Thyroid gland (tissue), 4 donors: ENCODE data around the gene KIFC3. TPM values are rescaled to one million over a fixed set of nuclear protein-coding genes. Genes with fewer than 3 reads are reported as not detected.

Experiments used
- DNase-seq, 2 donors: peaks; one replicate each; pipeline ENCODE4 v3.0.0-alpha.2; 2019
- H3K27ac ChIP-seq, 3 donors: fragments of 200-600 bp; sonication (generic); 1 replicate in 2 of 3; 2 replicates in 1 of 3; pipeline ENCODE4 v1.5.1; 2016 to 2019; ENCODE audit warnings: mild to moderate bottlenecking in 1 of 3, moderate library complexity in 1 of 3
- H3K27me3 ChIP-seq: fragments of 200-600 bp; sonication (generic); one replicate; pipeline ENCODE4 v1.5.1; 2019
- H3K36me3 ChIP-seq, 2 donors: fragments of 200-600 bp; sonication (generic); one replicate each; pipeline ENCODE4 v1.5.1; 2016 to 2019
- H3K4me1 ChIP-seq, 2 donors: fragments of 200-600 bp; sonication (generic); one replicate each; pipeline ENCODE4 v1.5.1; 2017 to 2019
- H3K4me3 ChIP-seq, 3 donors: fragments of 200-600 bp; sonication (generic); replicated peaks in 1 of 3; 1 replicate in 2 of 3; 2 replicates in 1 of 3; pipeline ENCODE4 v1.5.1; 2016; ENCODE audit warnings: mild to moderate bottlenecking in 1 of 3
- H3K9me3 ChIP-seq: fragments of 200-600 bp; sonication (generic); one replicate; pipeline ENCODE4 v1.5.1; 2017
- POLR2A ChIP-seq, 2 donors: fragments of 450-650 bp; IDR thresholded peaks; one replicate each; pipeline ENCODE4 v1.6.1; 2017; ENCODE audit warnings: antibody characterized with exemption in 2 of 2, mild to moderate bottlenecking in 2 of 2, moderate library complexity in 1 of 2
- WGBS, 2 donors: methylation state at CpG; one replicate each; pipeline ENCODE4 v1.1.5; 2017; 5-methylcytosine and 5-hydroxymethylcytosine counted together
- intact Hi-C: fragments of 100-400 bp; cut with DNase I; formaldehyde crosslinking; loops from one replicate; pipeline ENCODE4 v1.15.1; 2023
- total RNA-seq, 4 donors: library from RNA; depleted of rRNA; stranded (reverse); fragments of >200 nt; gene quantifications; one replicate each; pipeline ENCODE4 v1.2.3, GENCODE V29; 2016
- TF ChIP-seq, protein P1 (sequence below), 6 experiments: fragments of 200-600 bp in 3 of 6; fragments of 450-650 bp in 3 of 6; sonication (generic) in 3 of 6; IDR thresholded peaks; one replicate each; pipeline ENCODE4 v1.5.1; 2016 to 2019; ENCODE audit warnings: antibody characterized with exemption in 6 of 6, mild to moderate bottlenecking in 2 of 6, inconsistent platforms in 1 of 6, moderate library complexity in 1 of 6

The KIFC3 gene
- total RNA-seq, 4 donors from 2014 or later = 88.8 to 153 (median 132) TPM

- Histone ChIP-seq H3K4me3 (no peak overlapping the region), H3K27ac (no peak overlapping the region), H3K9me3 (no peaks in the 10 kb centered on the region), H3K27me3 (no peaks in the 10 kb centered on the region), H3K36me3 (peaks cover 0 to 3% of the 10 kb centered on the region in 2 donors), H3K4me1 (no peaks in the 10 kb centered on the region)
- intact Hi-C loops = no loop called here
- 93 to 96% methylated on average over 5 to 6 of the region's 7 CpGs for WGBS, 2 donors
- TF ChIP-seq, protein P1, sequence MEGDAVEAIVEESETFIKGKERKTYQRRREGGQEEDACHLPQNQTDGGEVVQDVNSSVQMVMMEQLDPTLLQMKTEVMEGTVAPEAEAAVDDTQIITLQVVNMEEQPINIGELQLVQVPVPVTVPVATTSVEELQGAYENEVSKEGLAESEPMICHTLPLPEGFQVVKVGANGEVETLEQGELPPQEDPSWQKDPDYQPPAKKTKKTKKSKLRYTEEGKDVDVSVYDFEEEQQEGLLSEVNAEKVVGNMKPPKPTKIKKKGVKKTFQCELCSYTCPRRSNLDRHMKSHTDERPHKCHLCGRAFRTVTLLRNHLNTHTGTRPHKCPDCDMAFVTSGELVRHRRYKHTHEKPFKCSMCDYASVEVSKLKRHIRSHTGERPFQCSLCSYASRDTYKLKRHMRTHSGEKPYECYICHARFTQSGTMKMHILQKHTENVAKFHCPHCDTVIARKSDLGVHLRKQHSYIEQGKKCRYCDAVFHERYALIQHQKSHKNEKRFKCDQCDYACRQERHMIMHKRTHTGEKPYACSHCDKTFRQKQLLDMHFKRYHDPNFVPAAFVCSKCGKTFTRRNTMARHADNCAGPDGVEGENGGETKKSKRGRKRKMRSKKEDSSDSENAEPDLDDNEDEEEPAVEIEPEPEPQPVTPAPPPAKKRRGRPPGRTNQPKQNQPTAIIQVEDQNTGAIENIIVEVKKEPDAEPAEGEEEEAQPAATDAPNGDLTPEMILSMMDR (IDR thresholded peaks at IDR 0.05) = no peak
- TF ChIP-seq POLR2A (IDR thresholded peaks at IDR 0.05) = no peak
- DNase-seq = no peak
These were observed 57.7 kb downstream of the KIFC3 start for GRCh38 chr16:57744642-57744903.

DNA sequence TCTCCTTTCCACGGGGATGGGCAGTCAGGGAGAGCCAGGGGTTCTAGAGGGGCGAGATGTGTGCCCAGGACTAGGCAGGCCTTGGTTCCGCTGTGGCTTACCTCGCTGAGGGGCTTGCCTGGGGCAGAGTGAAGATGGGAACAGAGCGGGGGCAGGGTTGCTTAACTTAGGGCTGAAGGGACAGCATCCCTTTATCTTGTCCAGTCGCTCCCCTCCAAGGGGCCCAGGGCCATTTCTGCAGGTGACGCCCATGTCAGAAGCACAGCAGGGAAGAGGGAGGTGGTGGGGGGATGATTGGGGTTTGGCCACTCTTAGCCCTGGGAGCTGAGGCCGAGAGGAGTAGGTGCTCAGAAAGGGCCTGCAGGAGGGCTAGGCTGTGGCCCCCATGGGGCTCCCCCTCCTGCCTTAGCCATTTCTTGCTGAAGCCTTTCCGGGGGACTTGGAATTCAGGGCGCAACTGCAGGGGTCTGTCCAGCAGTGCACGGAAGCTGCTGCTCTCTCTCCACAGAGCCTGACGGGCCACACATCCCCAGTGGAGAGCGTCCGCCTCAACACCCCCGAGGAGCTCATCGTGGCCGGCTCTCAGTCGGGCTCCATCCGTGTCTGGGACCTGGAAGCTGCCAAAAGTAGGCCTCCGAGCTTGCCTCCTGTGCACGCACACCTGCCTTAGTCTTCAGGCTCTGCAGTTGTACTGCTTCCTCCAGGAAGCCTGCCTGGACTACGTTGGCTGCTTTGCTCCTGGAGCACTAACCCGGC, 58.2 kb downstream of the KIFC3 start:
- no peak overlapping the region for H3K4me3 ChIP-seq
- H3K36me3 ChIP-seq = peaks cover 0 to 3% of the 10 kb centered on the region in 2 donors
- DNase-seq = no peak
- no peaks in the 10 kb centered on the region for H3K9me3 ChIP-seq
- no peaks in the 10 kb centered on the region for H3K27me3 ChIP-seq
- 93 to 94% methylated on average over 18 to 19 of the region's 23 CpGs for WGBS, 2 donors
- TF ChIP-seq, protein P1 (IDR thresholded peaks at IDR 0.05) = no peak
- TF ChIP-seq POLR2A (IDR thresholded peaks at IDR 0.05) = no peak
- H3K27ac ChIP-seq = no peak overlapping the region
- no peaks in the 10 kb centered on the region for H3K4me1 ChIP-seq
- intact Hi-C loops = no loop called here

- TF ChIP-seq, protein P1 (IDR thresholded peaks at IDR 0.05) = no peak
- no peak for TF ChIP-seq POLR2A (IDR thresholded peaks at IDR 0.05)
- DNase-seq = no peak
- H3K4me1 ChIP-seq = no peaks in the 10 kb centered on the region
- intact Hi-C loops = no loop called here
- peaks cover 0 to 3% of the 10 kb centered on the region in 2 donors for H3K36me3 ChIP-seq
- 87 to 95% methylated on average over 10 of the region's 10 CpGs for WGBS, 2 donors
- no peak overlapping the region for H3K4me3 ChIP-seq
- H3K27ac ChIP-seq = no peak overlapping the region
- no peaks in the 10 kb centered on the region for H3K27me3 ChIP-seq
- no peaks in the 10 kb centered on the region for H3K9me3 ChIP-seq
These were observed 58.8 kb downstream of the KIFC3 start for GRCh38 chr16:57743458-57743857.

DNA sequence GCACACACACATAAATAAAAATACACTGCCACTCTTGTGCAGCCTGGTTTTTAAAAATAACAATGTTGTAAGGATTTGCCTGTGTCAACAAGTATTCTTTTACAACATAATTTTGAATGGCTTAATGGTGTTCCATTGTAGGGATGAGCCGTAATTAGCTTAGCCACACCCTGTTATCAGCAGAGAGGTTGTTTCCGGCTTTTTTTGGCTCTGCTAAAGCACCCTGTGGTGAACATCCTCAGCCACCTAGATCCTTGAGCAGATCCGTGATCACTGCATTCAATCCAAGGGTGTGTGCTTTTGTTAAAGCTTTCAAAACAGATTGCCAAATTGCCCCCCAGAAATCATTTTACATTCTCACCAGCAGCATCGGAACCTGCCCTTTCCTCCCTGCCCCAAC, 59.7 kb downstream of the KIFC3 start:
- intact Hi-C loops = no loop called here
- no peaks in the 10 kb centered on the region for H3K9me3 ChIP-seq

GRCh38 chr16:57741660-57742191, 60.6 kb downstream of the KIFC3 start:
- Histone ChIP-seq H3K36me3 (peaks cover 0 to 3% of the 10 kb centered on the region in 2 donors), H3K9me3 (no peaks in the 10 kb centered on the region), H3K4me3 (no peak overlapping the region), H3K27ac (no peak overlapping the region), H3K4me1 (peaks cover 6 to 7% of the 10 kb centered on the region in 2 donors), H3K27me3 (no peaks in the 10 kb centered on the region)
- TF ChIP-seq POLR2A (IDR thresholded peaks at IDR 0.05) = no peak
- TF ChIP-seq, protein P1 (IDR thresholded peaks at IDR 0.05) = no peak
- DNase-seq = no peak
- WGBS, 2 donors = 95 to 100% methylated on average over 5 to 7 of the region's 16 CpGs
- intact Hi-C loops = no loop called here

More for the DNA sequence above, 59.7 kb downstream of the KIFC3 start:
- Histone ChIP-seq H3K27ac (no peak overlapping the region), H3K4me1 (no peaks in the 10 kb centered on the region), H3K36me3 (peaks cover 0 to 3% of the 10 kb centered on the region in 2 donors), H3K27me3 (no peaks in the 10 kb centered on the region), H3K4me3 (no peak overlapping the region)
- DNase-seq = no peak
- TF ChIP-seq, protein P1 (IDR thresholded peaks at IDR 0.05) = no peak
- no peak for TF ChIP-seq POLR2A (IDR thresholded peaks at IDR 0.05)
- WGBS, 2 donors = 81 to 82% methylated on average over 4 of the region's 4 CpGs
